NCI-H1417 (cell line): ENCODE data around the gene NT5DC3.
"Not testable (repeated sequence)": the region's sequence is repeated elsewhere in the genome, so short reads cannot be mapped to it uniquely, and the experiment has no call there.

ENCODE experiments used
- DNase-seq, 3 experiments: peaks; one replicate each; lab custom pipeline; 2025; lab: John Stamatoyannopoulos, UW

The NT5DC3 gene

GRCh38 chr12:103809639-103810038, 31.4 kb downstream of the NT5DC3 start:
- not testable (repeated sequence) for DNase-seq

GRCh38 chr12:103809154-103809553, 31.9 kb downstream of the NT5DC3 start:
- DNase-seq, result no peak

GRCh38 chr12:103808239-103808880, 32.7 kb downstream of the NT5DC3 start:
- DNase-seq, result no peak

DNA sequence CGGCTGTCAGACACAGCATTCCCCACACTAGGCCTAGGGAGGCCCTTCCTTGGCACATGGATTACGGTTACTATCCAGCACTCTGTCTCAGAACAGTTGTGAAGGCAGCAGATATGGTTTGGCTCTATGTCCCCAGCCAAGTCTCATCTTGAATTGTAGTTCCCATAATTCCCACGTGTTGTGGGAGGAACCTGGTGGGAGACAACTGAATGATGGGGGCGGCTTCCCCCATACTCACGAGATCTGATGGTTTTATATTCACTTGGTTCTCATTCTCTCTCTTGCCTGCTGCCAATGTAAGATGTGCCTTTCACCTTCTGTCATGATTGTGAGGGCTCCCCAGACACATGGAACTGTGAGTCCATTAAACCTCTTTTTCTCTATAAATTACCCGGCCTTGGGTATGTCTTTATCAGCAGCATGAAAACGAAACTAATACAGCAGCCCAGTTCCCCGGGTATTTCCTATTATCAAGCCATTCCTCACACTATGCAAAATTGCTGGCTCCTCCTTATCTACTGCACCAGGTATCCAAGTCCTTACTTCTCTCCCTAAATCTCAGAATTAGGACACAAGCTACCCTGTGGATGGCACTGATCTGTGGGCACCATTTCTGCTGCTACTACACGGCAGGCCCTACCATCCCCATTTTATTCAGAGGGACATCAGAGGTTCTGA, 33.3 kb downstream of the NT5DC3 start:
- DNase-seq, result no peak

DNA sequence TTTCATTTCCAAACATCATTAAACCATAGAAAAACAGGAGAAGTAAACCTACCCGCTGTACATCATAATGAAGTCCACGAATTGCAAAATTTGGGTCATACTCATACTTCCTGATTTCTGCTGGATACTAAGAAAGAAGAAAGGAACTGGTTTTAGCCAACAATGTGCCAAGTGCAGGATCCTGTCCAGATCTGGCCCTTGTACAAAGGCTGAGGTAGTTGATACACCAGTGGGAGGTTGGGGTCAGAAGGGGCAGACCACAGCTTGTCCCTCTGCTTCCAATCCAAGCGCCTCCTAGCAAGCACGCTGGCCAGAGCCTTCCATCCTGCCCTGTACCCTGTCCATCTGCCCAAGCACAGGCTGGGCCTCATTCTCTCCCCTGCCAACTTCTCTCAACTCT, 34.2 kb downstream of the NT5DC3 start:
- no peak for DNase-seq

- DNase-seq, result no peak
These were observed 35.2 kb downstream of the NT5DC3 start for GRCh38 chr12:103805655-103806360.

DNA sequence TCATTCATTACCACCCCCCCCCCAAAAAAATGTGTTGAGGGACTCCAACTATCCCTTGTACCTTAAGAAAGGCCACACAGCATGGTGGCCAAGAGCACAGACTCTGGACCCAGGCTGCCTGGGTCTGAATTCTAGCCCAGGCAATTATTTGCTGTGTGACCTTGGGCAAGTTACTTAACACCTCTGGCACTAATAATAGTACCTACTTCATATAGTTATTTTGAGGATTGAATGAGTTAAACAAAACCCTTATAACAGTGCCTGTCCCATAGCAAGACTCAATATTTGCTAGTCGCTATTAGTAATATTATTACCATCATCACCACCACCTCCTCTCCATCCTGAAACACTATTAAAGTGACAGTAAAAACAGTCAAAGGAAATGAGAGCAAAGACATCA, 37.2 kb downstream of the NT5DC3 start:
- no peak for DNase-seq

- no peak for DNase-seq
These were observed 38.5 kb downstream of the NT5DC3 start for GRCh38 chr12:103802586-103802886.

- no peak for DNase-seq
These were observed 39.1 kb downstream of the NT5DC3 start for GRCh38 chr12:103801709-103802585.

- DNase-seq, result peak; percentile 84 to 99 (median 89)
These were observed 40.9 kb downstream of the NT5DC3 start for GRCh38 chr12:103799857-103800771.

DNA sequence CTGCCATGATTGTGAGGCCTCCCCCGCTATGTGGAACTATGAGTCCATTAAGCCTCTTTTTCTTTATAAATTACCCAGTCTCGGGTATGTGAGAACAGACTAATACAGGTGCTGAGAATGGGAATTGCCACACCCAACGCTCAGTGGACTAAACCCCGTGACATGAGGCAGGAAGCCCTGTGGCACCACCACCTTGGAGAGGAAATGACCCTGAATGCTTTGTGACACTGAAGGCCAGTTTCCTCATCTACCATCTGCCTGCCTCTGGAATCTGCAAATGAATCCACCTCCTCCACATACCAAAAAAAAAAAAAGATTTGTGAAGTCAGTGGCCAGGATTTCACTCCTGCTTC, 41.6 kb downstream of the NT5DC3 start:
- no peak for DNase-seq

- no peak for DNase-seq
These were observed 42.4 kb downstream of the NT5DC3 start for GRCh38 chr12:103798586-103798985.

GRCh38 chr12:103794309-103795213, 46.5 kb downstream of the NT5DC3 start:
- no peak for DNase-seq

DNA sequence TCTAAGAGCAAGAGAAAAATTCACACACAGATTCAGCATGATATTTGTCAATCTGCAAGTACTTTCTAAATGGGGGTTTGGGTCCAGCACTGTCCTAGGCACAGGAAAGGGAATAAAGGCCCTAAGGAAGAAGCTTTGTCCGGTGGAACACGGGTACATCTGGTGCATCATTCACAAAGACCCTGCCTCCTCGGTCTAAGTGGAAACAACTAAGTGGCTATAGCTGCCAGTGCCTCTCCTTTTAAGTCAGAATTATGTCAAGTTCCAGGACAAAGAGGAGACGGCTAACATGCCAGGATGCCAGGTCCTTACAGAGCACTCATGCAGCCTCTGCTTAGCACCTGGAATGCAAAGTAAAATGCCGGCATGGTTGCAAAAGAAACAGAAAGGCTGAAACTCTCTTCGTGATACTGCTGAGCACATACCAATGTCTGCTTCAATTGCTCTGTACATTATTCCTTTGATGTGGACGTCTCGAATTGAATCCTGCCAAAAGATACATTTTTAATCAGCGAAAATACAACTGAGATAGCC, 47.5 kb downstream of the NT5DC3 start:
- DNase-seq, result no peak

DNA sequence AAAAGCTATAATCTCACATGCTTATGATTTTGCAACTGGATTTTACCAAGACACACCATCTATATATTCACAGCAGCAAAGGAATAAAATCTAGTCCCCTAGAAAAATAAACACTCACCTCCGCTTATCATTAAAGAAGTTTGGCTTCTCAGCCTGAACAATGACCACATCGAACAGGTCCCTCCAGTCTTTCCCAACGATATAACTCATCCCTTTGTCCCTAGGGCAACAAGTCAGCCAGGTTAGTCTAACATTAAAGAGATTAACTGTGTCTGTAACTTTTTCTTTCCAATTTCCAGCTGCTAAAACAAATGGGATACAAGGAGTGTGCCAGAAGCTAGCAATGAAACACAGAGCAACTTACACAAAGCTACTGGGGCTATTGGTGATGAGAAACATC, 48.0 kb downstream of the NT5DC3 start:
- no peak for DNase-seq

GRCh38 chr12:103791350-103791920, 49.6 kb downstream of the NT5DC3 start:
- no peak for DNase-seq

DNA sequence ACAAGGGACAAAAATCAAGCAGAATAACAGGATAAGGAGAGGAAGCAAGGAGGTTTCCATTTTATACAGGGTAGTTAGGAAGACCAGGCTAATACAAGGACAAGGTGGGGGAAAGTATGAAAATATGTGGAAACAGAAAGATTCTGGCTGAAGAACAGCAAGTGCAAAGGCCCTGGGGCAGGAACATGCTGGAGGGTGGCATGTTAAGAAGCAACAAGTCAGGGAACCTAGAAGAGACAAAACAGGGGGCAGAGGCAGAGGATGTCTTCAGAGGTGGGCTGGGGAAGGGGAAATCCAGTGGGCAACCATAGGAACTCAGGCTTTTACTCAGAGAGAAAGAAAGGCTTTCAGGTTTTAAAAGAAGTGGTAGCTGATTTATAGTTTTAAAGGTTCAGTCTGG, 54.8 kb downstream of the NT5DC3 start:
- DNase-seq, result no peak

DNA sequence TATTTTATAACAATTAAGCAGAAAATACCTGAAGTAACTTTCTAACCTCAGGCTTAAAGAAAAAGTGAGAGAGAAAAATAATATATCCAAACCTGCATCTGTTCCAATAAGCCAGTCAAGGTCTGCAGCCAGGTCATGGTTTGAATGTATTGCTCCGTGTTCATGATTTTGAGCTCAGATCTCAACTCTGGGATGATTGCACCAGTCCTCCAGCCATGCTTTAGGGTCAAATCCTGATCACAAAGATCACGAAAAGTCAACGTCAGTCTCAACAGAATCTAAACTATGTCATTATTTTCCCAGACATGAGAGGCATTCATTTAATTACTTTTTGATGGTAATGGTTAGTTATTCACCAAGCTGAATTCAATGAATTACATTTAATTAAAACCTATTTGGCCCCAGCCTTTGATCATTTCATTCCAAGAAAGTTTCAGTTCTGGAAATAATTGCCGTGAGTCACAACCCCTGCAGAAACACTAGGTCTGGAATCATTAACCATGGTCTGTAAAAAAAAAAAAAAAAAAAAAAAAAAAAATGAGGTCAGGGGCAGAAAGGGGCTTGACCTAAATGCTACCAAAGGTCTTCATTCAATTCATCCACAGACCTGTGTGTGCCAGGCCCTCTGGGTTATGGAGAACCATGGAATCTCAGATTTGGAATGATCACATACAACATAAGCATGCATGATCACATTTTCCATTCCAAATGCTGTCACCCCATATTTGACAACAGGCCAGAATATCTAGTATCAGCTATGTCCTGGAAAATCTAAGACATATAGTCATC, 55.6 kb downstream of the NT5DC3 start:
- no peak for DNase-seq
